Activated CD8-positive, alpha-beta memory T cell treated with anti-CD3 and anti-CD28 coated beads, Interleukin-2, amount 10 ng/mL, durations not matched to agents 7 days and 5 days (primary cell): Measurements from ENCODE around the gene CBLN1. TPM values are rescaled to one million over a fixed set of nuclear protein-coding genes. Genes with fewer than 3 reads are reported as not detected.
"Not testable (repeated sequence)": the region's sequence is repeated elsewhere in the genome, so short reads cannot be mapped to it uniquely, and the experiment has no call there.

ENCODE experiments used
- ATAC-seq: fragments of 150-1000 bp; cut with Tn5 transposase; one replicate; pipeline ENCODE4 v1.10.0; 2021; ENCODE audit warnings: moderate library complexity
- CTCF ChIA-PET: fragments of 350-600 bp; sonication (Branson Sonifier 250); formaldehyde crosslinking; loops from one replicate; lab custom pipeline; 2021; ENCODE audit warnings: antibody characterized with exemption; lab: Charles Lee
- DNase-seq: peaks from one replicate; pipeline ENCODE4 v3.0.0-alpha.2; 2020
- H3K27ac Mint-ChIP-seq: one replicate; pipeline ENCODE4 v1.8.0; 2021; ENCODE audit warnings: mild to moderate bottlenecking, mixed read lengths
- H3K27me3 Mint-ChIP-seq: one replicate; pipeline ENCODE4 v1.8.0; 2021; ENCODE audit warnings: mixed read lengths
- H3K36me3 Mint-ChIP-seq: one replicate; pipeline ENCODE4 v1.8.0; 2021; ENCODE audit warnings: mild to moderate bottlenecking, mixed read lengths
- H3K4me1 Mint-ChIP-seq: one replicate; pipeline ENCODE4 v1.8.0; 2021; ENCODE audit warnings: mixed read lengths
- H3K4me3 Mint-ChIP-seq: one replicate; pipeline ENCODE4 v1.8.0; 2021; ENCODE audit warnings: mild to moderate bottlenecking, moderate library complexity, mixed read lengths
- H3K9me3 Mint-ChIP-seq: one replicate; pipeline ENCODE4 v1.8.0; 2022; ENCODE audit warnings: low read depth, mixed read lengths
- total RNA-seq, 2 experiments: library from RNA; stranded (reverse); gene quantifications; one replicate each; pipeline ENCODE4 v1.2.3, GENCODE V29; 2021

CBLN1 gene
- total RNA-seq, 2 experiments from 2014 or later = not detected

DNA sequence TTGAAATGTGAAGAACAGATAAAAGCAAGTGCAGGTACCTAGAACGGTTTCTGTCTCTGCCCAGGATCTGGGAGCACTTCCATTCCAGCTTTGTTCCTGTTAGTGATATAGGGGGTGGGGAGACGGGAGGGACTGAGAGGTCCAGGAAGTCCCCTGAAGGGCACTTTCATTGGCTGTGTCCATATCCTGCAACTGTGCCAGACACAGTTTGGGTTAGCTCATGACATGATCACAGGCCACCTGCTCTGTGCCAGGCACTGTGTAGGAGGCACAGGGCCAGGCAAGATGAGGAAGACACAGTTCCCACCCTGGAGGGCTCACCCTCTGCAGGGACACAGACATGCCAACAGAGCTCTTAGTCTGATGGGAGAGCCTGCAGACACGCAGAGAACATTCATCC is 7.9 kb downstream of the CBLN1 start:
- no peaks in the 10 kb centered on the region for H3K9me3 Mint-ChIP-seq

DNA sequence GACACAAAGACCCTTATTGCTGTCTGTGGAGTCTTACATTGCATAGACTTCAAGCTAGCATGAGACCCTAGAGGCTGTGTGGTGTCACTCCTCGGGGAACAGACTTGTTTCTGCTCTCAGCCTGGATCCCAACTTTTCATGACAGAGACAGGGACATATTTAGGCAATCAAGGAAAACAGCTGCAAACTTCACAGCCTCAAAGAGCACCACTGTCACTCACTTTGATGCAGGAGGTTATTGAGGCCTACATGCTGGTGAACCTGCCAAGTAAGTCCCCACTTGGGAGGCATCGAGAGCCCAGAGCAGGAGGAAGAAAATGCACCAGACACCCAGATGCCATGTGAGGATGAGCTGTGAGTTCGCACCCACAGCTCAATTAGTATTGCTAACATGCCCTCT is 10.3 kb downstream of the CBLN1 start:
- Mint-ChIP-seq H3K36me3 (no peaks in the 10 kb centered on the region), H3K4me1 (no peaks in the 10 kb centered on the region), H3K27ac (no peak overlapping the region), H3K27me3 (peaks cover 26% of the 10 kb centered on the region), H3K4me3 (no peak overlapping the region), H3K9me3 (no peaks in the 10 kb centered on the region)
- no peak for ATAC-seq
- no peak for DNase-seq
- CTCF ChIA-PET = no interaction called here

More for the DNA sequence above, 7.9 kb downstream of the CBLN1 start:
- peaks cover 50% of the 10 kb centered on the region for H3K27me3 Mint-ChIP-seq
- no peaks in the 10 kb centered on the region for H3K4me1 Mint-ChIP-seq
- peaks cover 1% of the 10 kb centered on the region for H3K36me3 Mint-ChIP-seq
- no peak overlapping the region for H3K27ac Mint-ChIP-seq
- H3K4me3 Mint-ChIP-seq = no peak overlapping the region
- DNase-seq (no peak), ATAC-seq (no peak)
- CTCF ChIA-PET = no interaction called here

DNA sequence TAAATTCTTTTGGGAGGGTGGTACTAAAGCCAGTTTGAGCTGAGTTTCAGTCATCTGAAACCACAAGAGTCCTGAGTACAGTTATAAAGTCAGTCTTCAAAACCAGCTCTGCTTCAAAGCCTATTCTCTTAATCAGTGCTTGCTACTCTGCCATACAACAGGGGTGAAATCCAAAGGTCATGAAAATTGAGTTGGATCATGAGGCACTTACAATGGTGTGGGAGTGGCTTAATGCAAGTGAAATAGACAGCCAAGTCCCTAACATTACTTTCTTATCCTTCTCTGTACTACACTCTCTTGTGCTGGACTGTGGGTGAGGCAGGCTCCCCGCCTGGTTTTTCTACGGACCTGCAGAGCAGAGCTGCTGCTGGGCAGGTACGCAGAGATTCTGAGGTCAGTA is 12.4 kb downstream of the CBLN1 start:
- ATAC-seq (no peak), DNase-seq (no peak)
- H3K4me3 Mint-ChIP-seq = no peak overlapping the region
- H3K27me3 Mint-ChIP-seq = peaks cover 7% of the 10 kb centered on the region
- H3K4me1 Mint-ChIP-seq = no peaks in the 10 kb centered on the region
- no peaks in the 10 kb centered on the region for H3K36me3 Mint-ChIP-seq
- H3K9me3 Mint-ChIP-seq = no peaks in the 10 kb centered on the region
- CTCF ChIA-PET = no interaction called here
- no peak overlapping the region for H3K27ac Mint-ChIP-seq

DNA sequence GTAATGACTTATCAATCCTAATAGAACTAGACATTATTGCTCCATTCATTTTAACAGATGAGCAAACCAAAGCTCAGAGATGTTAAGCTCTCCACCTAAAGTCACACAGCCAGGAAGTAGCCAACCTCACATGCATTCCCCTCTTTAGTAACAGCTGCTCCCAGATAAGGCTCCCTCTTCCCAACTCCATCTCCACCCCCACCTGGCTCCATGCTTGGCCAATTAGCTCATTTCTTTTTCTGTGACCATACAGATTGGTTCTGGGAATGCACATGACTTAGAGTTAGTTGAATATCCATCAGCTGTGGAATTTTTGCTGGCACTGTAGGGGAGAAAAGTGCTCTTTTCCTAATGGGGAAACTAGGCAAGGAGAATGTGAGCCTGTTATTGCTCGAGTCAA is 13.0 kb downstream of the CBLN1 start:
- CTCF ChIA-PET = no interaction called here
- no peak for ATAC-seq
- Mint-ChIP-seq H3K27me3 (peaks cover 4% of the 10 kb centered on the region), H3K27ac (no peak overlapping the region), H3K4me3 (no peak overlapping the region), H3K4me1 (no peaks in the 10 kb centered on the region), H3K36me3 (no peaks in the 10 kb centered on the region), H3K9me3 (no peaks in the 10 kb centered on the region)
- no peak for DNase-seq

DNA sequence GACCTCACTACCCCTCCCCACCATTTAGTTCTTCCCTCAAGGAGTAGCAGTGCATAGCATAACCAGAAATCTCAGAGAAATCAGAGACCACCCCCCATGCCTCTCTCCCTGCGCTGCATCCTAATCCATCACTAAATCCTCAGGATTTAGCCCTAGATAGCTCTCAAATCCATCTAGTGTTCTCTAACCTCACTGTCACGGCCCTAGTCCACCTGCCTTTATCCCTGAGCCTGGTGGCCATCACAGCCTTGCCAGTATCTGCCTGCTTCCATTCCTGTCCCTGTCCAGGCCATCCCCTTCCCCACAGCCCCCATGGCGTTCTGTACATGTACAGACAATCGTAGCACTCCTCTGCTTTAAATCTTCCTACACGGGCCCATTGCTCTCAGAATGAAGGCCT is 19.1 kb downstream of the CBLN1 start:
- ATAC-seq (no peak), DNase-seq (no peak)
- Mint-ChIP-seq H3K27ac (no peak overlapping the region), H3K4me3 (no peak overlapping the region), H3K27me3 (no peaks in the 10 kb centered on the region), H3K4me1 (no peaks in the 10 kb centered on the region), H3K36me3 (no peaks in the 10 kb centered on the region), H3K9me3 (no peaks in the 10 kb centered on the region)
- CTCF ChIA-PET = no interaction called here

DNA sequence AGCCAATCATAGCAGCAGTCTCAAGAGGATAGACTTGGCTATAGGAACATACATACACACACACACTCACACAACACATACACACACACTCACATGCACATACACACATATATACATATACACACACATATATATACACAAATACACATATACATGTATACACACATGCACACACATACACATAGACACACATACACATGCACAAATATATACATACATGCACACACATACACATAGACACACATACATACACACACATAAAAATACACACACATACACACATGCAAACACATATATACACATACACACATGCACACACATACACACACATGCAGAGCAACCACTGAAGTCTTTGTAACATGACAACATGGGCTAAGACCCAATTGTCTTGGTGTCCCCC is 19.7 kb downstream of the CBLN1 start:
- Mint-ChIP-seq H3K27ac (no peak overlapping the region), H3K9me3 (no peaks in the 10 kb centered on the region), H3K4me3 (no peak overlapping the region), H3K4me1 (no peaks in the 10 kb centered on the region), H3K27me3 (no peaks in the 10 kb centered on the region), H3K36me3 (no peaks in the 10 kb centered on the region)
- ATAC-seq (no peak), DNase-seq (no peak)
- CTCF ChIA-PET = no interaction called here

DNA sequence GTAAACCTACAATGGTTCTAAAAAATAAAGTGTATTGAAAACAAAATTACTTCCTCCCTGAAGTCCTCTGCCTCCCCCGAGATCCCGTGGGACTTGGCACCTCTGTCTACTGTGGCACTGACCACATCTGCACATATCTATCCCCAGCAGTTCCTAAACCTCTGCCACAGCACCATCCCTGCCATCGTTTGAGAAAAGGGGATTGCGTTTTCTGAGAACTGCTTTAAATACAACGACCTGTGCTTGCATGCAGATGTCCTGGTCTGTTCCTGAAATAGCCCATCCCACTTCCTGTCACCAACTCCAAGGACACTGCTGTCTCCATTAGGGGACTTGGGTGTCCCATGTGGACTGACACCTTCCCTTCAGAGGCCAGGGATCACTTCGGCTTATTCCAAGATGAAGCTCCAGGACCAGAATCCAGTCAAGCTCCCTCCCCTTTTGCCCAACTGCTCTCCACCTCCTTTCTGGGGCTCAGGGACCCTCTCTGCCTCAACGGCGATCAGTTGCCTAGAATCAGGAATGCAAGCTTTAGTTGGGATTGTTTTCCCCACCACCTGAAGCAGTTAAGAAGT is 20.6 kb downstream of the CBLN1 start:
- H3K27ac Mint-ChIP-seq = no peak overlapping the region
- no peaks in the 10 kb centered on the region for H3K9me3 Mint-ChIP-seq
- ATAC-seq (no peak), DNase-seq (no peak)
- H3K27me3 Mint-ChIP-seq = no peaks in the 10 kb centered on the region
- H3K4me1 Mint-ChIP-seq = no peaks in the 10 kb centered on the region
- H3K4me3 Mint-ChIP-seq = no peak overlapping the region
- no peaks in the 10 kb centered on the region for H3K36me3 Mint-ChIP-seq
- CTCF ChIA-PET = no interaction called here

DNA sequence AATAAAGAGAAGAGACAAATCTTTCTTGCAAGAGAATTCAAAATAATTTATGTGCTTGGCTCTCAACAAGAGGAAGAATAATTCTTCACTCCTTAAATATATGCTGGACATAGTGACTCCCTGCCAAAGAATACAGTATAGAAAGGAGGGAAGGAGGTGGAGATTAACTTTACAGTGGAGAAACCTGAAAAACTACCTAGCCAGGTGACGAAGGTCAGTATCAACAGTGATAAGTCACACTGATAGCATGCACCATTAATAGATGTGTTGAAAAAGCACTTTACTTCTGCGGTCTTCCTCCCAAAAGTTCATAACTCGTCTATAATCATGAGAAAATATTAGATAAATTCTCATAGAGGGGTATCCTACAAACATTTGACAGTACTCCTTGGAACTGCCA is 21.4 kb downstream of the CBLN1 start:
- H3K4me1 Mint-ChIP-seq = no peaks in the 10 kb centered on the region
- no peaks in the 10 kb centered on the region for H3K9me3 Mint-ChIP-seq
- H3K36me3 Mint-ChIP-seq = no peaks in the 10 kb centered on the region
- CTCF ChIA-PET = no interaction called here
- no peak for ATAC-seq
- no peak overlapping the region for H3K4me3 Mint-ChIP-seq
- DNase-seq = no peak
- no peaks in the 10 kb centered on the region for H3K27me3 Mint-ChIP-seq
- no peak overlapping the region for H3K27ac Mint-ChIP-seq

DNA sequence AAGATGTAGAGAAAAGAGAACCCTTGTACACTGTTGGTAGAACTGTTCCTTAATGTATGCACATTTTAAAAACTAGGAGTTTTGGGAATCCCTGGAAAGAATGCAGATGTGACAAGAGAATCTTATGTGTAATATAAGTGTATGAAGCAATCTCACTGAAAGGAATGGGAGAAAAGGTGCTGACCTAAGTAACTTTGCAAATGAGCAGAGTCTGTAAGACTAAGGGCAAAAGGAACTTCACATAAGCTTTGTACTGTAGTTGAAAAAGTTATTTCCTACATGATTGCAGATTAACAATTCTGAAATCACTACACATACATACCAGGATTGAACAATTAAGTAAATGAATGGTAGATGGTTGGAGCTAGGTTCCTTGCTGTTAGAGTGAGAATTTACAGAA is 22.3 kb downstream of the CBLN1 start:
- Mint-ChIP-seq H3K9me3 (no peaks in the 10 kb centered on the region), H3K4me3 (no peak overlapping the region), H3K27ac (no peak overlapping the region), H3K36me3 (no peaks in the 10 kb centered on the region), H3K4me1 (no peaks in the 10 kb centered on the region), H3K27me3 (no peaks in the 10 kb centered on the region)
- DNase-seq (no peak), ATAC-seq (no peak)
- CTCF ChIA-PET = no interaction called here

DNA sequence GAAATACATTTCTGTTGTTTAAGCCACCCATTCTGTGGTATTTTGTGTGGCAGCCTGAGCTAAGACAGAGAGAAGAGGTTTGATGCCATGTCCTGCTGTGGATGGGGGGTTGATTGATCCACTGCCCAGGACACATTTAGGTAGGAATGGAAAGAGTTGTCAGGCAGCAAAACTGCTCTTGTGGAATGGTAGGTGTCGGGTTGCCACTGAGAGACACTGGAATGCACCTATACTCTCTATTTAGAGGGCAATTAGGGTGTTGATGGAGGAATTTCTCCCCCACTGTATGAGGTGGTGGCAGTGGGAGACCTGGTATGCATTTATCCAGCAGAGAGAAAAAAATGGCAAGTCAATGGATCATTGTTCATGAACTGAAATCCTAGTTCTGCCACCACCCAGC is 30.9 kb downstream of the CBLN1 start:
- ATAC-seq (no peak), DNase-seq (no peak)
- Mint-ChIP-seq H3K4me1 (no peaks in the 10 kb centered on the region), H3K9me3 (no peaks in the 10 kb centered on the region), H3K27ac (no peak overlapping the region), H3K4me3 (no peak overlapping the region), H3K27me3 (no peaks in the 10 kb centered on the region), H3K36me3 (no peaks in the 10 kb centered on the region)
- CTCF ChIA-PET = no interaction called here

DNA sequence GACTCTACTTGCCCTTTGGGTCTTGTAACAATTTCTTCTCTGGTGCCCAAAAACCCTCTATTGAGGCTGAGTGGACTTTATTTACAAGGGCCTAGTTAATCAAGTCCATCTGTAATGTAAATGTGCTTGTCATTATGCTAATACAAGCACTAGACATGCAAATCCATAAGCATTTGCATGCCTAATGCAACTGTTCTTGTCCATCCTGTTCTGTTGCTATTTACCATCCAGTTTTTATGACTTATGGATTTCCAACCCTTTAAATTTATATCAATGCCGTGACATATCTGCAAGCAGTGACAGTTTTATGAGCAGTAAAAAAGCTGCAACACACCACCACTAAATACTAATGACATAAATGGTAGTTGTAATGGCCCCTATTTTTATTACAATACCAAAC is 33.4 kb downstream of the CBLN1 start:
- DNase-seq (no peak), ATAC-seq (no peak)
- H3K4me1 Mint-ChIP-seq = no peaks in the 10 kb centered on the region
- CTCF ChIA-PET = no interaction called here
- no peaks in the 10 kb centered on the region for H3K36me3 Mint-ChIP-seq
- H3K9me3 Mint-ChIP-seq = no peaks in the 10 kb centered on the region
- no peak overlapping the region for H3K27ac Mint-ChIP-seq
- H3K4me3 Mint-ChIP-seq = no peak overlapping the region
- H3K27me3 Mint-ChIP-seq = no peaks in the 10 kb centered on the region

DNA sequence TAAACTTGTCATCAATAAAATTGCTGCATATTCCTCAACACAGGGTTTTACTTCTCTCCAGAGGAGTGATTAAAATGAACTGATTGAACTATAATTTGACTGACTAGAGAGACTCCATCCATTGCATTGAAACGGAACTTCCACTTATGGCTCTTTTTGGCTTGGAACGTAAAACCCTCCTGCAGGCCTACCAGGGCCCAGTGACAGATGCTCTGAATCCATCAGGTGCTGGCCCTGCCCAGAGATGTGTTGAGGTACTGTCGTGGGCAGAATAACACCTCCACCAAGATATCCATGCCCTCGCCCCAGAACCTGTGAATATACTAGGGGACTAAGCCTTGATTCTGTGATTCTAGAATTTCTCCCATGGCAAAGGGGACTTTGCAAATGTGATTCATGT is 45.4 kb downstream of the CBLN1 start:
- no peak overlapping the region for H3K4me3 Mint-ChIP-seq
- DNase-seq (no peak), ATAC-seq (no peak)
- CTCF ChIA-PET = no interaction called here
- H3K27ac Mint-ChIP-seq = no peak overlapping the region
- no peaks in the 10 kb centered on the region for H3K9me3 Mint-ChIP-seq
- H3K36me3 Mint-ChIP-seq = no peaks in the 10 kb centered on the region
- H3K27me3 Mint-ChIP-seq = no peaks in the 10 kb centered on the region
- no peaks in the 10 kb centered on the region for H3K4me1 Mint-ChIP-seq

DNA sequence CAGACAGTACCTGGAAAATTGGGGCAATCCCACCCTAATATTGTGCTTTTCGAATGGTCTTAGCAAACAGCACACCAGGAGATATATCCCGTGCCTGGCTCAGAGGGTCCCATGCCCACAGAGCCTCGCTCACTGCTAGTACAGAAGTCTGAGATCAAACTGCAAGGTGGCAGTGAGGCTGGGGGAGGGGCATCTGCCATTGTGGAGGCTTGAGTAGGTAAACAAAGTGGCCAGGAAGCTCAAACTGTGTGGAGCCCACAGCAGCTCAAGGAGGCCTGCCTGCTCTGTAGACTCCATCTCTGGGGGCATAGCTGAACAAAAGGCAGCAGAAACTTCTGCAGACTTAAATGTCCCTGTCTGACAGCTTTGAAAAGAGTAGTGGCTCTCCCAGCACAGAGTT is 53.3 kb downstream of the CBLN1 start:
- H3K4me1 Mint-ChIP-seq, H3K36me3 Mint-ChIP-seq, H3K9me3 Mint-ChIP-seq, H3K4me3 Mint-ChIP-seq, DNase-seq, CTCF ChIA-PET, ATAC-seq, H3K27me3 Mint-ChIP-seq, H3K27ac Mint-ChIP-seq: not testable (repeated sequence)
